ENCODE data around the gene TYROBP. TPM values are rescaled to one million over a fixed set of nuclear protein-coding genes. Genes with fewer than 3 reads are reported as not detected.
A peak's percentile ranks its signal among the peaks of the same experiment; 100 is the strongest.
"Not testable (repeated sequence)": the region's sequence is repeated elsewhere in the genome, so short reads cannot be mapped to it uniquely, and the experiment has no call there.

TYROBP gene
- total RNA-seq (2021) = not detected in 2 replicates
- long read RNA-seq = 0 reads

DNA sequence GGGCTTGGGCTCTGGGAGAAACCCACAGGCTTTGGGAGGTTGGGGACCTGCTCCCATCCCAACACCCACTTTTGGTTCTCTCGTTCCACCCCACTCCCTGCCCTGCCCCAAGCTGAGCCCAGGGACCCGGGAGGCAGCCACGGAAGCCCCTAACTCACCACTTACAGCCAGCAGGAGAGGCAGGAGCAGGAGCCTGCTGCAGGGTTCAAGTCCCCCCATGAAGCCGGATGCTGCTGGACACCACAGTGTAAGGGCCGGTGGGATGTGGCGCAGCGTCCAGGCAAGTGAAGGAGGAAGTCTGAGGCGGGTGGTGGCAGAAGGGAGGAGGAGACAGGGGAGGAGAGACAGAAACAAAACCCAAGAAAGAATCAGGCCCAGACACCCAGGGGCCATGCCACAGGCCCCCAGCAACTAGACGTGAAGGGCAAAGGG is at the start of gene TYROBP:
Gene TYROBP (minus strand): TSS at position 286 of the 432 bp plus-strand sequence. CDS start 67 bp downstream, at position 219.
- no peaks in the 10 kb centered on the region for H3K79me1 ChIP-seq (ENCODE audit: insufficient read depth, low read depth, low read length, poor library complexity, severe bottlenecking)
- H2AFZ ChIP-seq (ENCODE audit: low read length) = no peak within 1 kb of the TSS
- no peak within 1 kb of the TSS for H2BK12ac ChIP-seq (ENCODE audit: insufficient read length, low read depth, low read length)
- H2BK5ac ChIP-seq (ENCODE audit: insufficient read length, low read length) = no peak within 1 kb of the TSS
- H3T11ph ChIP-seq (ENCODE audit: low read length) = no peak within 1 kb of the TSS
- H3K18ac ChIP-seq (ENCODE audit: insufficient read length, low read depth, low read length) = no peak within 1 kb of the TSS
- no peak within 1 kb of the TSS for H3K27ac ChIP-seq (ENCODE audit: insufficient read length, low read depth, low read length)
- H4K91ac ChIP-seq (ENCODE audit: insufficient read length, low read depth, low read length) = no peak within 1 kb of the TSS
- no peak within 1 kb of the TSS for H3K9ac ChIP-seq (ENCODE audit: extremely low read depth, insufficient read length, low read length)
- no peaks in the 10 kb centered on the region for H3K27me3 ChIP-seq (ENCODE audit: insufficient read depth, low read length)
- peaks cover 5% of the 10 kb centered on the region for H3K23me2 ChIP-seq (ENCODE audit: insufficient read length, low read depth, low read length, poor library complexity, severe bottlenecking)
- H4K5ac ChIP-seq (ENCODE audit: insufficient read length, low read depth, low read length) = no peak within 1 kb of the TSS
- Mint-ChIP-seq H3K27ac (peak within 1 kb of the TSS in 2 of 3 experiments; percentile 42 to 75; a peak in 2 of 7 replicates), H3K4me1 (peaks cover 10 to 32% of the 10 kb centered on the region in 2 experiments), H3K4me3 (peak within 1 kb of the TSS in 1 of 2 experiments; percentile 8; a peak in 2 of 5 replicates), H3K9me3 (no peaks in the 10 kb centered on the region; a peak in 1 of 5 replicates), H3K36me3 (ENCODE audit: insufficient read depth in 1 of 3, low read depth in 3 of 3) (no peaks in the 10 kb centered on the region), H3K27me3 (ENCODE audit: low read depth) (peaks cover 6% of the 10 kb centered on the region)
- TF ChIP-seq, protein P1, sequence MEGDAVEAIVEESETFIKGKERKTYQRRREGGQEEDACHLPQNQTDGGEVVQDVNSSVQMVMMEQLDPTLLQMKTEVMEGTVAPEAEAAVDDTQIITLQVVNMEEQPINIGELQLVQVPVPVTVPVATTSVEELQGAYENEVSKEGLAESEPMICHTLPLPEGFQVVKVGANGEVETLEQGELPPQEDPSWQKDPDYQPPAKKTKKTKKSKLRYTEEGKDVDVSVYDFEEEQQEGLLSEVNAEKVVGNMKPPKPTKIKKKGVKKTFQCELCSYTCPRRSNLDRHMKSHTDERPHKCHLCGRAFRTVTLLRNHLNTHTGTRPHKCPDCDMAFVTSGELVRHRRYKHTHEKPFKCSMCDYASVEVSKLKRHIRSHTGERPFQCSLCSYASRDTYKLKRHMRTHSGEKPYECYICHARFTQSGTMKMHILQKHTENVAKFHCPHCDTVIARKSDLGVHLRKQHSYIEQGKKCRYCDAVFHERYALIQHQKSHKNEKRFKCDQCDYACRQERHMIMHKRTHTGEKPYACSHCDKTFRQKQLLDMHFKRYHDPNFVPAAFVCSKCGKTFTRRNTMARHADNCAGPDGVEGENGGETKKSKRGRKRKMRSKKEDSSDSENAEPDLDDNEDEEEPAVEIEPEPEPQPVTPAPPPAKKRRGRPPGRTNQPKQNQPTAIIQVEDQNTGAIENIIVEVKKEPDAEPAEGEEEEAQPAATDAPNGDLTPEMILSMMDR (conservative IDR thresholded peaks at IDR 0.05) = no peak
- H2BK20ac ChIP-seq (ENCODE audit: low read depth, low read length, poor library complexity, severe bottlenecking) = no peak within 1 kb of the TSS
- H3K4me1 ChIP-seq (ENCODE audit: insufficient read depth, low read length) = peaks cover 2% of the 10 kb centered on the region; the same call in 1 of the 2 replicates
- no peak within 1 kb of the TSS for H3K4ac ChIP-seq (ENCODE audit: low read depth, low read length)
- H3K23ac ChIP-seq (ENCODE audit: insufficient read length, low read depth, low read length) = no peak within 1 kb of the TSS
- H3K79me2 ChIP-seq (ENCODE audit: insufficient read depth, low read length) = no peaks in the 10 kb centered on the region
- H3K9me3 ChIP-seq (ENCODE audit: control insufficient read depth, low read depth, low read length) = no peaks in the 10 kb centered on the region
- no peak within 1 kb of the TSS for H3K56ac ChIP-seq (ENCODE audit: insufficient read length, low read depth, low read length)
- H4K8ac ChIP-seq (replicated peaks; ENCODE audit: insufficient read length, low read depth, low read length) = no peak within 1 kb of the TSS
- no peak within 1 kb of the TSS for H3K4me2 ChIP-seq (ENCODE audit: insufficient read depth, insufficient read length, low read length)
- no peak within 1 kb of the TSS for H2BK15ac ChIP-seq (ENCODE audit: low read depth, low read length)
- H3K14ac ChIP-seq (ENCODE audit: insufficient read depth, low read length) = no peak within 1 kb of the TSS
- H4K20me1 ChIP-seq (ENCODE audit: control insufficient read depth, insufficient read depth, insufficient read length) = no peaks in the 10 kb centered on the region
- WGBS (ENCODE audit: extremely low coverage, insufficient read length, low lambda C conversion rate) = no CpG with 5 or more reads among the region's 9 CpGs
- no peak within 1 kb of the TSS for H2BK120ac ChIP-seq (ENCODE audit: low read depth, low read length, poor library complexity, severe bottlenecking)
- no peak within 1 kb of the TSS for H2AK5ac ChIP-seq (ENCODE audit: insufficient read length, low read length)
- DNase-seq = no peak

DNA sequence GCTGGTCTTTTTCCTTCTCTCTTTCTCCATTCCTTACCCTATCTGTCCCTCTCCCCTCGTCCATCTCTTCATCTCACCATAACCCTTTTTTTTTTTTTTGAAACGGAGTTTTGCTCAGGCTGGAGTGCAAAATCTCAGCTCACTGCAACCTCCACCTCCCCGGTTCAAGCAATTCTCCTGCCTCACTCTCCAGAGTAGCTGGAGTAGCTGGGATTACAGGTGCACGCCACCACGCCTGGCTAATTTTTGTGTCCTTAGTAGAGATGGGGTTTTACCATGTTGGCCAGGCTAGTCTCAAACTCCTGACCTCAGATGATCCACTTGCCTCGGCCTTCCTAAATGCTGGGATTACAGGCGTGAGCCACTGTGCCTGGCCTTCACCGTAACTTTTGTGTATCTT is 49.3 kb upstream of the TYROBP start:
- H3T11ph ChIP-seq (ENCODE audit: low read length); H3K9me3 ChIP-seq (ENCODE audit: control insufficient read depth, low read depth, low read length); H3K79me2 ChIP-seq (ENCODE audit: insufficient read depth, low read length); H3K56ac ChIP-seq (ENCODE audit: insufficient read length, low read depth, low read length); H3K27ac Mint-ChIP-seq; DNase-seq; H2AK5ac ChIP-seq (ENCODE audit: insufficient read length, low read length); H4K8ac ChIP-seq (replicated peaks; ENCODE audit: insufficient read length, low read depth, low read length); H2AFZ ChIP-seq (ENCODE audit: low read length); H2BK12ac ChIP-seq (ENCODE audit: insufficient read length, low read depth, low read length); H2BK20ac ChIP-seq (ENCODE audit: low read depth, low read length, poor library complexity, severe bottlenecking); H3K14ac ChIP-seq (ENCODE audit: insufficient read depth, low read length); H3K4me1 ChIP-seq (ENCODE audit: insufficient read depth, low read length); H3K23me2 ChIP-seq (ENCODE audit: insufficient read length, low read depth, low read length, poor library complexity, severe bottlenecking); H3K27ac ChIP-seq (ENCODE audit: insufficient read length, low read depth, low read length); H2BK15ac ChIP-seq (ENCODE audit: low read depth, low read length); H3K9me3 Mint-ChIP-seq; H3K9ac ChIP-seq (ENCODE audit: extremely low read depth, insufficient read length, low read length); H3K4ac ChIP-seq (ENCODE audit: low read depth, low read length); H4K20me1 ChIP-seq (ENCODE audit: control insufficient read depth, insufficient read depth, insufficient read length); H3K4me1 Mint-ChIP-seq; H3K4me3 Mint-ChIP-seq; H2BK120ac ChIP-seq (ENCODE audit: low read depth, low read length, poor library complexity, severe bottlenecking); H4K91ac ChIP-seq (ENCODE audit: insufficient read length, low read depth, low read length); H4K5ac ChIP-seq (ENCODE audit: insufficient read length, low read depth, low read length); H2BK5ac ChIP-seq (ENCODE audit: insufficient read length, low read length); H3K79me1 ChIP-seq (ENCODE audit: insufficient read depth, low read depth, low read length, poor library complexity, severe bottlenecking); H3K23ac ChIP-seq (ENCODE audit: insufficient read length, low read depth, low read length); H3K4me2 ChIP-seq (ENCODE audit: insufficient read depth, insufficient read length, low read length); H3K18ac ChIP-seq (ENCODE audit: insufficient read length, low read depth, low read length); H3K36me3 Mint-ChIP-seq (ENCODE audit: insufficient read depth in 1 of 3, low read depth in 3 of 3): not testable (repeated sequence)
- H3K27me3 Mint-ChIP-seq (ENCODE audit: low read depth) = peaks cover 49% of the 10 kb centered on the region
- 100% methylated on average over 1 of the region's 8 CpGs for WGBS (ENCODE audit: extremely low coverage, insufficient read length, low lambda C conversion rate)
- H3K27me3 ChIP-seq (ENCODE audit: insufficient read depth, low read length) = peaks cover 14% of the 10 kb centered on the region
